ENCODE results near the gene OR4D2.

DNA sequence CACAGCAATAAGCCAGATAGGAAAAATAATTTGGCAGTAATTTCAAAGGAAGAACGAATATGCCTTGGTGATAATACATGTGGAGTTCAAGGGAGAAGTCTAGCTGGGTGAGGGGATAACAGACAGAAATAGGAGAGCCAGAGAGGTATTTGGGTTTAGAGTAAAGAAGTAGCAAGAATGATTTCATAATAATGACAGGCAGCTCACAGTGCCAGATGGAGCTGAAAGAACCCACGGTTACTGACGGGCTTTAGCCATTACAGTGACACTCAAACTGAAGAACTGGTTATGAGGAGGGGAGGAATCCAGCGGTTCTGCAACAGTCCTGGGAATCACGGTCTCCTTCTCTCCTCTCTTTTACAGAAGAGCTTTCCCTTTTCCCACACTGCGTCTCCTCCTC, 16.4 kb upstream of the OR4D2 start:
- no peak for TF ChIP-seq ZBTB33 (IDR thresholded peaks at IDR 0.05)
- TF ChIP-seq, protein P1, sequence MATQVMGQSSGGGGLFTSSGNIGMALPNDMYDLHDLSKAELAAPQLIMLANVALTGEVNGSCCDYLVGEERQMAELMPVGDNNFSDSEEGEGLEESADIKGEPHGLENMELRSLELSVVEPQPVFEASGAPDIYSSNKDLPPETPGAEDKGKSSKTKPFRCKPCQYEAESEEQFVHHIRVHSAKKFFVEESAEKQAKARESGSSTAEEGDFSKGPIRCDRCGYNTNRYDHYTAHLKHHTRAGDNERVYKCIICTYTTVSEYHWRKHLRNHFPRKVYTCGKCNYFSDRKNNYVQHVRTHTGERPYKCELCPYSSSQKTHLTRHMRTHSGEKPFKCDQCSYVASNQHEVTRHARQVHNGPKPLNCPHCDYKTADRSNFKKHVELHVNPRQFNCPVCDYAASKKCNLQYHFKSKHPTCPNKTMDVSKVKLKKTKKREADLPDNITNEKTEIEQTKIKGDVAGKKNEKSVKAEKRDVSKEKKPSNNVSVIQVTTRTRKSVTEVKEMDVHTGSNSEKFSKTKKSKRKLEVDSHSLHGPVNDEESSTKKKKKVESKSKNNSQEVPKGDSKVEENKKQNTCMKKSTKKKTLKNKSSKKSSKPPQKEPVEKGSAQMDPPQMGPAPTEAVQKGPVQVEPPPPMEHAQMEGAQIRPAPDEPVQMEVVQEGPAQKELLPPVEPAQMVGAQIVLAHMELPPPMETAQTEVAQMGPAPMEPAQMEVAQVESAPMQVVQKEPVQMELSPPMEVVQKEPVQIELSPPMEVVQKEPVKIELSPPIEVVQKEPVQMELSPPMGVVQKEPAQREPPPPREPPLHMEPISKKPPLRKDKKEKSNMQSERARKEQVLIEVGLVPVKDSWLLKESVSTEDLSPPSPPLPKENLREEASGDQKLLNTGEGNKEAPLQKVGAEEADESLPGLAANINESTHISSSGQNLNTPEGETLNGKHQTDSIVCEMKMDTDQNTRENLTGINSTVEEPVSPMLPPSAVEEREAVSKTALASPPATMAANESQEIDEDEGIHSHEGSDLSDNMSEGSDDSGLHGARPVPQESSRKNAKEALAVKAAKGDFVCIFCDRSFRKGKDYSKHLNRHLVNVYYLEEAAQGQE (IDR thresholded peaks at IDR 0.05) = no peak
- TF ChIP-seq, protein P2, sequence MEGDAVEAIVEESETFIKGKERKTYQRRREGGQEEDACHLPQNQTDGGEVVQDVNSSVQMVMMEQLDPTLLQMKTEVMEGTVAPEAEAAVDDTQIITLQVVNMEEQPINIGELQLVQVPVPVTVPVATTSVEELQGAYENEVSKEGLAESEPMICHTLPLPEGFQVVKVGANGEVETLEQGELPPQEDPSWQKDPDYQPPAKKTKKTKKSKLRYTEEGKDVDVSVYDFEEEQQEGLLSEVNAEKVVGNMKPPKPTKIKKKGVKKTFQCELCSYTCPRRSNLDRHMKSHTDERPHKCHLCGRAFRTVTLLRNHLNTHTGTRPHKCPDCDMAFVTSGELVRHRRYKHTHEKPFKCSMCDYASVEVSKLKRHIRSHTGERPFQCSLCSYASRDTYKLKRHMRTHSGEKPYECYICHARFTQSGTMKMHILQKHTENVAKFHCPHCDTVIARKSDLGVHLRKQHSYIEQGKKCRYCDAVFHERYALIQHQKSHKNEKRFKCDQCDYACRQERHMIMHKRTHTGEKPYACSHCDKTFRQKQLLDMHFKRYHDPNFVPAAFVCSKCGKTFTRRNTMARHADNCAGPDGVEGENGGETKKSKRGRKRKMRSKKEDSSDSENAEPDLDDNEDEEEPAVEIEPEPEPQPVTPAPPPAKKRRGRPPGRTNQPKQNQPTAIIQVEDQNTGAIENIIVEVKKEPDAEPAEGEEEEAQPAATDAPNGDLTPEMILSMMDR (IDR thresholded peaks at IDR 0.05; ENCODE audit: low read depth, low read length, missing input control) = no peak

Measured in liver (tissue), 2 donors.